Ishikawa (cell line): Measurements from ENCODE around the gene VWF.

Experiments used
- CEBPB ChIP-seq: IDR thresholded peaks from 2 replicates; pipeline ENCODE4 v1.6.1; 2012
- CREB1 ChIP-seq: IDR thresholded peaks from 2 replicates; pipeline ENCODE4 v1.6.1; 2012; ENCODE audit warnings: low read depth
- EGR1 ChIP-seq: IDR thresholded peaks from 2 replicates; pipeline ENCODE4 v1.6.1; 2012
- EP300 ChIP-seq: IDR thresholded peaks from 2 replicates; pipeline ENCODE4 v1.6.1; 2012; ENCODE audit warnings: borderline replicate concordance
- FOXM1 ChIP-seq: IDR thresholded peaks from 2 replicates; pipeline ENCODE4 v1.6.1; 2012; ENCODE audit warnings: low read depth, borderline replicate concordance
- NFIC ChIP-seq: IDR thresholded peaks from 2 replicates; pipeline ENCODE4 v1.6.1; 2012
- RAD21 ChIP-seq: IDR thresholded peaks from 2 replicates; pipeline ENCODE4 v1.6.1; 2012; ENCODE audit warnings: low read depth
- TAF1 ChIP-seq: IDR thresholded peaks from 2 replicates; pipeline ENCODE4 v1.6.1; 2012; ENCODE audit warnings: low read depth, mild to moderate bottlenecking
- TCF12 ChIP-seq: IDR thresholded peaks from 2 replicates; pipeline ENCODE4 v1.6.1; 2012; ENCODE audit warnings: low read depth
- TEAD4 ChIP-seq: IDR thresholded peaks from 2 replicates; pipeline ENCODE4 v1.6.1; 2012
- YY1 ChIP-seq: IDR thresholded peaks from 2 replicates; pipeline ENCODE4 v1.6.1; 2012; ENCODE audit warnings: low read depth
- ZBTB7A ChIP-seq: IDR thresholded peaks from 2 replicates; pipeline ENCODE4 v1.6.1; 2012; ENCODE audit warnings: low read depth
- TF ChIP-seq, protein P1 (sequence below): IDR thresholded peaks from 2 replicates; pipeline ENCODE4 v1.6.1; 2012; ENCODE audit warnings: low read depth, mild to moderate bottlenecking
- TF ChIP-seq, protein P2 (sequence below): IDR thresholded peaks from 2 replicates; pipeline ENCODE4 v1.6.1; 2012
- TF ChIP-seq, protein P3 (sequence below): IDR thresholded peaks from 2 replicates; pipeline ENCODE4 v1.6.1; 2012

Gene VWF

DNA sequence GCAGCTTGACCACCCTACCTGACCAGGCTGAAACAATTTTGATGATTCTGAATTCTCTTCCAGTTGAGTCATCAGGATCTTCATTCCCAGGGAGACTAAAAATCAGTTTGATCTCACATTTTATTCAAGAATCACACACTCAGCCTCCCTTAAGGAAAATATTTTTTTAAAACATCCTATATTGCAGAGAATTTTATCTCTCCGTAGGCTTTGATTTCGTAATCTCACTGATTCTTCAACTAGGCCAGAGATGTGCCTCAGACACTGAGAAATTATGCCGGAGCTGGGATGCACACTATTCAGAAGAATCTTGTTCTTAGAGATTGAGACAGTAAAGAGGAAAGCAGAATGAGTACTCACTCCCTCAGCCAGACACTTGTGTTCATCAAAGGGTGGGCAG lies 172.4 kb downstream of the VWF start:
- TF ChIP-seq, protein P1, sequence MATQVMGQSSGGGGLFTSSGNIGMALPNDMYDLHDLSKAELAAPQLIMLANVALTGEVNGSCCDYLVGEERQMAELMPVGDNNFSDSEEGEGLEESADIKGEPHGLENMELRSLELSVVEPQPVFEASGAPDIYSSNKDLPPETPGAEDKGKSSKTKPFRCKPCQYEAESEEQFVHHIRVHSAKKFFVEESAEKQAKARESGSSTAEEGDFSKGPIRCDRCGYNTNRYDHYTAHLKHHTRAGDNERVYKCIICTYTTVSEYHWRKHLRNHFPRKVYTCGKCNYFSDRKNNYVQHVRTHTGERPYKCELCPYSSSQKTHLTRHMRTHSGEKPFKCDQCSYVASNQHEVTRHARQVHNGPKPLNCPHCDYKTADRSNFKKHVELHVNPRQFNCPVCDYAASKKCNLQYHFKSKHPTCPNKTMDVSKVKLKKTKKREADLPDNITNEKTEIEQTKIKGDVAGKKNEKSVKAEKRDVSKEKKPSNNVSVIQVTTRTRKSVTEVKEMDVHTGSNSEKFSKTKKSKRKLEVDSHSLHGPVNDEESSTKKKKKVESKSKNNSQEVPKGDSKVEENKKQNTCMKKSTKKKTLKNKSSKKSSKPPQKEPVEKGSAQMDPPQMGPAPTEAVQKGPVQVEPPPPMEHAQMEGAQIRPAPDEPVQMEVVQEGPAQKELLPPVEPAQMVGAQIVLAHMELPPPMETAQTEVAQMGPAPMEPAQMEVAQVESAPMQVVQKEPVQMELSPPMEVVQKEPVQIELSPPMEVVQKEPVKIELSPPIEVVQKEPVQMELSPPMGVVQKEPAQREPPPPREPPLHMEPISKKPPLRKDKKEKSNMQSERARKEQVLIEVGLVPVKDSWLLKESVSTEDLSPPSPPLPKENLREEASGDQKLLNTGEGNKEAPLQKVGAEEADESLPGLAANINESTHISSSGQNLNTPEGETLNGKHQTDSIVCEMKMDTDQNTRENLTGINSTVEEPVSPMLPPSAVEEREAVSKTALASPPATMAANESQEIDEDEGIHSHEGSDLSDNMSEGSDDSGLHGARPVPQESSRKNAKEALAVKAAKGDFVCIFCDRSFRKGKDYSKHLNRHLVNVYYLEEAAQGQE = no peak
- TF ChIP-seq EP300 (no peak), TAF1 (no peak), YY1 (no peak), EGR1 (no peak), CREB1 (no peak), CEBPB (no peak), TCF12 (no peak), NFIC (no peak), RAD21 (no peak), TEAD4 (no peak), ZBTB7A (no peak), FOXM1 (no peak)
- TF ChIP-seq, protein P2, sequence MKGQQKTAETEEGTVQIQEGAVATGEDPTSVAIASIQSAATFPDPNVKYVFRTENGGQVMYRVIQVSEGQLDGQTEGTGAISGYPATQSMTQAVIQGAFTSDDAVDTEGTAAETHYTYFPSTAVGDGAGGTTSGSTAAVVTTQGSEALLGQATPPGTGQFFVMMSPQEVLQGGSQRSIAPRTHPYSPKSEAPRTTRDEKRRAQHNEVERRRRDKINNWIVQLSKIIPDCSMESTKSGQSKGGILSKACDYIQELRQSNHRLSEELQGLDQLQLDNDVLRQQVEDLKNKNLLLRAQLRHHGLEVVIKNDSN = no peak
- TF ChIP-seq, protein P3, sequence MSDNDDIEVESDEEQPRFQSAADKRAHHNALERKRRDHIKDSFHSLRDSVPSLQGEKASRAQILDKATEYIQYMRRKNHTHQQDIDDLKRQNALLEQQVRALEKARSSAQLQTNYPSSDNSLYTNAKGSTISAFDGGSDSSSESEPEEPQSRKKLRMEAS = no peak

DNA sequence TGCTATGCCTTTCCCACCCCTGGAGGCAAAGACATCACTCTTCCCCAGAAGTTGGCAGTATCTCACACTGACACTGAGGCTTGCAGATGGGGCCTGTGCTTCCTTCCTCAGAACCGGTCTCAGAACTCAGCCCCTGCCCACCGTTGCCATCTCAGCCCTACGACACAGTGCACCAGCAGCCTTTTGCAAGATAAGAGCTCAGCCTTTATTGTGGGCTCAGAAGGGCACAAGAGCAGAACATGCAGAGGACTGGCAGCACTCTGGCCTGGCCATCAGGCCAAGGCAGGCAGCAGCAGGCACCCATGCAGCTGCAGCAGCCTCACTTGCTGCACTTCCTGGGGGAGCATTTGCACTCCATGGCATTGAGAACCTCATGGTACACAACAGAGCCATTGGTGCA lies 175.8 kb downstream of the VWF start:
- TF ChIP-seq CEBPB (no peak), TEAD4 (no peak), CREB1 (no peak), TAF1 (no peak), TCF12 (no peak), RAD21 (no peak), EGR1 (no peak), EP300 (no peak), YY1 (no peak), FOXM1 (no peak)
- TF ChIP-seq, protein P1 = no peak
- TF ChIP-seq, protein P3 = no peak
- TF ChIP-seq, protein P2 = no peak

GRCh38 chr12:5947006-5947405 lies 177.5 kb downstream of the VWF start:
- TF ChIP-seq RAD21 (no peak), NFIC (no peak), TEAD4 (no peak), CREB1 (no peak)
- TF ChIP-seq, protein P1 = no peak
- TF ChIP-seq, protein P2 = no peak

DNA sequence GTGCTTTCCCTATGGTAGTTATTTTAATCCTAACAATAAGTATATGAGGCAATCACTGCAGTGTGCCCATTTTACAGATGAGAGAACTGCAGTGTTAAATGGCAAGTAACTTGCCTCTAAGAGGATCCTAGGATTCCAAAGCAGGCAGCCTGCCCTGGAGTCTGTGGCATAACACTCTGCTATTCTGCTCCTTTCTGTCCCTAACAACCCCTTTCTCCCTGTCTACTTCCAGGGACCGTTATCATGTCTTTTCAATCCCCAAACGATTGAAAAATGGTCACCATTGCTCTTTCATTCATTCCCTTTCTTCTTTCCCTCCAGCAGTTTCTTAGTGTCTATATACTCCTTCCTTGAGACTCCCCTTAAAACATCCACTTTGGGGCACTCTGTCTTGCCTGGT lies 178.1 kb downstream of the VWF start:
- TF ChIP-seq CEBPB (no peak), TCF12 (no peak), FOXM1 (no peak), NFIC (no peak), EGR1 (no peak), ZBTB7A (no peak), TAF1 (no peak), YY1 (no peak)
- TF ChIP-seq, protein P2 = no peak
- TF ChIP-seq, protein P1 = no peak
